Fibroblast of villous mesenchyme (primary cell): ENCODE data around the gene RHEX. TPM values are rescaled to one million over a fixed set of nuclear protein-coding genes. Genes with fewer than 3 reads are reported as not detected.

Source experiments
- DNase-seq: peaks from one replicate; pipeline ENCODE4 v3.0.0-alpha.2; 2010; ENCODE audit warnings: low read depth
- H3K4me3 ChIP-seq: 2 replicates; pipeline ENCODE4 v1.5.1; 2011; ENCODE audit warnings: low read depth, mild to moderate bottlenecking, low read length
- CTCF ChIP-seq: IDR thresholded peaks from 2 replicates; pipeline ENCODE4 v1.5.1; 2012; ENCODE audit warnings: low read depth, mild to moderate bottlenecking, low read length; ENCODE audit not compliant: insufficient read depth
- total RNA-seq: library from RNA; depleted of rRNA; stranded (reverse); fragments of >200 nt; gene quantifications from 2 replicates; pipeline ENCODE4 v1.2.3, GENCODE V29; 2012

The RHEX gene
- total RNA-seq, 1 donor = not detected

GRCh38 chr1:206039046-206039973, 13.7 kb upstream of the RHEX start:
- no peak for TF ChIP-seq CTCF
- H3K4me3 ChIP-seq = no peak overlapping the region
- no peak for DNase-seq

GRCh38 chr1:206040328-206040727, 12.6 kb upstream of the RHEX start:
- no peak for DNase-seq
- no peak for TF ChIP-seq CTCF
- H3K4me3 ChIP-seq = no peak overlapping the region

GRCh38 chr1:206041640-206042039, 11.3 kb upstream of the RHEX start:
- H3K4me3 ChIP-seq = no peak overlapping the region
- TF ChIP-seq CTCF = no peak
- no peak for DNase-seq

GRCh38 chr1:206047271-206047670, 5.7 kb upstream of the RHEX start:
- no peak for DNase-seq
- no peak for TF ChIP-seq CTCF
- H3K4me3 ChIP-seq = no peak overlapping the region

GRCh38 chr1:206048582-206048981, 4.4 kb upstream of the RHEX start:
- DNase-seq = no peak
- no peak overlapping the region for H3K4me3 ChIP-seq
- TF ChIP-seq CTCF = no peak

GRCh38 chr1:206049293-206049692, 3.7 kb upstream of the RHEX start:
- H3K4me3 ChIP-seq = no peak overlapping the region
- no peak for DNase-seq
- TF ChIP-seq CTCF = no peak
